ENCODE data around the gene CLEC3B.
"Not testable (repeated sequence)": the region's sequence is repeated elsewhere in the genome, so short reads cannot be mapped to it uniquely, and the experiment has no call there.

Gene CLEC3B

GRCh38 chr3:45035441-45036301 lies 9.6 kb downstream of the CLEC3B start:
- DNase-seq (ENCODE audit: low spot score): no peak

- peak; percentile 93 for DNase-seq (ENCODE audit: low spot score)
These were observed 11.8 kb downstream of the CLEC3B start for GRCh38 chr3:45037720-45038455.

GRCh38 chr3:45041666-45042065 lies 15.6 kb downstream of the CLEC3B start:
- DNase-seq (ENCODE audit: low spot score): no peak

- DNase-seq (ENCODE audit: low spot score): no peak
These were observed 16.1 kb downstream of the CLEC3B start for GRCh38 chr3:45042162-45042561.

GRCh38 chr3:45043728-45044299 lies 17.7 kb downstream of the CLEC3B start:
- DNase-seq (ENCODE audit: low spot score): no peak

GRCh38 chr3:45048244-45048643 lies 22.1 kb downstream of the CLEC3B start:
- DNase-seq (ENCODE audit: low spot score): no peak

DNA sequence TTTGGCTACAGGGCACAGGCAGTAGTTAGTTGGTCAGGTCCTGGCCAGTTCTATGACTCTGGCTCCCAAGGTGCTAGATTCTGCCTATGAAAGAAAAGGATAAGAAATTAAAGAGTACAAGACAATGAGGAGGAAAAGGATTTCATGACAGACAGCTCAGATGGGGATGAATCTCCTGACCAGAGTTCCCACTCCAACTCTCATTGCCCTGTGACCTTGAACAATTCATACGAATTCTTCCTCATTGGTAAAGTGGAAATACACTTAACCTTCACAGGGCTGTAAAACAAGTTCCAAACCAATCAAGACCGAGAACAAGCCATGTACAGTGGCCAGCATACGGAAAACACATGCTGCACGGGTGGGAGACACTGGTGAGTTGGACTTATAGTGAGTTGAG lies 23.7 kb downstream of the CLEC3B start:
- no peak for DNase-seq (ENCODE audit: low spot score)

- no peak for DNase-seq (ENCODE audit: low spot score)
These were observed 25.6 kb downstream of the CLEC3B start for GRCh38 chr3:45051685-45052084.

GRCh38 chr3:45053805-45054195 lies 27.7 kb downstream of the CLEC3B start:
- not testable (repeated sequence) for DNase-seq (ENCODE audit: low spot score)

DNA sequence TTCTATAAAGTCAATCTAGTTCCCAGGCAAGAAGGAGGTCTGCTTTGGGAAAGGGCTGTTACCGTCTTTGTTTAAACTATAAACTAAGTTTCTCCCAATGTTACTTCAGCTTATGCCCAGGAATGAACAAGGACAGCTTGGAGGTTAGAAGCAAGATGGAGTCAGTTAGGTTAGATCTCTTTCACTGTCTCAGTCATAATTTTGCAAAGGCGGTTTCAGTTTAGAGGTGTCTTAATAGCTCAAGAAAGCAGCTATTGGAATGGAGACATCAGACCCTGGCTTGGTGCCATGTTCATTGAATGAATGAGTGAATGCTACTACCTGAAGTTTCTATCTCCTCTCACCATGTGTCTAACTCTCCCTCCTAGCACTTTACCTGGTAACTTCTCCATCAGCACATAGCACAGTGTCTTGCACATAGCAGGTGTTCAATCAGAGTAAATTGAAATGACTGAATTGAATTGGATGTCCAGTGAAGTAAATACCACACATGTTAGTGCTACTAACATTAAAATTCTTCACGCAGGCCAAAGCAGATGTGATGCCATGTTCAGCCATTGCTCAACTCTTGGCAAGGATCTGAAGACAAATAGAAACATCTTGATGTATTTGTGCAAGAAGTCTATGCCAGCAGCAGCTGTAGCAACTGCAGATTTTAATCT lies 28.2 kb downstream of the CLEC3B start:
- DNase-seq (ENCODE audit: low spot score): no peak

DNA sequence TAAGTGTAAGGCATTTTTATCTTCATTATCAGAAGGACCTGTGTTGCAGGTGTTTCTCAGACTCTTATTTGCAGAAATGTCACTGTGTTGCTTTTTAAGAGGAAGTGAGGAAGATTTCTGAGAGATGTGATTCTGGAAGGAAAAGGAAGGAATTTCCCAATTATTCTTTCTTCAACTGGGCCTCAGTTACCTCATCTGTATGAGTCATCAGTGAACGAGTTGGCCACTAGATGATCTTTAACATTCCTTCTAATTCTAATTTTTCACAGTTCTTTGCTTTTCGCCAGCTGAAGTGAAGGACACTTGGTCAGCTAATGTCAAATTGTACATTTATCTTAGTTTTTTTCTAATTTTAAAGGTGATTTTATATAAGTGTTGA lies 28.9 kb downstream of the CLEC3B start:
- DNase-seq (ENCODE audit: low spot score): no peak

GRCh38 chr3:45055411-45056143 lies 29.5 kb downstream of the CLEC3B start:
- DNase-seq (ENCODE audit: low spot score): no peak

DNA sequence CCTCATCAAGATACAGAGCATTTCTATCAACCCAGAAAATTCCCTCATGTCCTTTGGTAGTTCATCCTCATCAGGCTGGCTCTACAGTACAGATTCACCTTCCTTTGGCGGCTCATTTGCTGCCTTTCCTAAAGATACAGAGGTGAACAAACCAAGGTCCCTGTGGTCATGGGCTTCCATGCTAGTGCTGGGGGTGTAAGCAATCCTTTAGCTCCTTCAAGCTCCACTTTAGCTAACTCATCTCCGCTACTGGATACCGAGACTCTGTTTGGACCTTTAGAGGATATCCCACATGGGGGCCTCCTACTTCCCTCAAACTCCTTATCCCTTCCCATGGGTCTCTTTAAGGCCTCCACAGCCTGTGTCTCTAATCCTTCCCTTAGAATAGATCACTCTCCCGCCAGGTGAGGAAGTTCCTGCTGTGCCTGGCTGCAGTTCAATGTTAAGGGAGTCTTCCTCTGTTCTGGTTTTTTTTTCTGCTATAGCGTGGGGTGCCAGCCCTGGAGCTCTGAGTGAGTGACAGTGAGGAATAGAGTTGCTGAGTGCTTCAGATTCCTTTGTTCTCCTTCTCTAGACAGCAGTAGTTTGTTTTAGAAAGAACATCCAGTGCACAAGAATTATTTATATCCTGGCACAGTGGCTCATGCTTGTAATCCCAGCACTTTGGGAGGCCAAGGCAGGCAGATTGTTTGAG lies 30.7 kb downstream of the CLEC3B start:
- no peak for DNase-seq (ENCODE audit: low spot score)

DNA sequence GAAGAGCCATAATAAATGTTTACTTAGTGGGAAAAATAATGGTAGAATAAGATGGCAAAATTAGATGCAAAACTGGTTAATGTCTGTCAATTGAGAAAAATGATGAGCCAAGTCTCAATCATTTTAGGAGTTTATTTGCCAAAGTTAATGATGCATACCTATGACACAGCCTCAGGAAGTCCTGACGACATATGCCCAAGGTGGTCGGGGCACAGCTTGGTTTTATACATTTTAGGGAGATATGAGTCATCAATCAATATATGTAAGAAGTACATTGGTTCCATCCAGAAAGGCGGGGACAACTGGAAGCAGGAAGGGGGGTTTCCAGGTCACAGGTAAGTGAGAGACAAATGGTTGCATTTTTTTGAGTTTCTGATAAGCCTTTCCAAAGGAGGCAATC lies 31.5 kb downstream of the CLEC3B start:
- no peak for DNase-seq (ENCODE audit: low spot score)

DNA sequence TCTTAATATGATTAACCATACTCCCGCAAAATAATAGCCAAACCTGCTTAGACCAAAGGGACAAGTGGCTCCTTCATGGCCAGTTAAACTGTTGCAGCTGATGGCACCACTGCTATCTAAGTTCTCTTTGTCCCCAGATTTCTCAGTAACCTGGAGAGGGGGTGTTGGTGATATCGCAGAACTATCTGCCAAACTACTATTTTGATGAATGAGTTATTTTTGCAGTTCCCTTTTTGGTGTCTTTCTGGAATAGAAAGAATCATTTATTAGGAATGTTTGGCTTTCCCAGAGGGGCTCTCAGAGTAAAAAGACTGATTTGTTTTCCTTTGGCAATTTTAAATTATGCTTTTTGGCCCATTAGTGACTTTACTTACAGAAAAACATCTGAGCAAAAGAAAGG lies 33.0 kb downstream of the CLEC3B start:
- no peak for DNase-seq (ENCODE audit: low spot score)

- DNase-seq (ENCODE audit: low spot score): no peak
These were observed 34.2 kb downstream of the CLEC3B start for GRCh38 chr3:45060165-45060892.

DNA sequence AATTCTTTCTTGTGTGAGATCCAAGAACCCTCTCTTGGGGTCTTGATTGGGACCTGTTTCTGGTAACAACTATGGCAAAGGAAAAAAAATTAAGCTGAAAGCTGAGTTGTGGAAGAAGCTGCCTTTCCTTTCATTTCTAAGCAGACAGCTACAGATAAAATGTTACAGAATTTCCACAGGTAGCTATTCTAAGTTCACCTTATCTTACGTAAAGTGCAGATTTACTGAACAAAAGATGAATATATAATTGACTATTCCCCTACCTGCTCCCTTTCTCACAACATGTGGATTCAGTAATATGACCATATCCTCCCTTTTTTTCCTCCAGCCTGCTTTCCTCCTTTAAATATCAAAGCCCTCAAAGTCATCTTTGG lies 36.6 kb downstream of the CLEC3B start:
- no peak for DNase-seq (ENCODE audit: low spot score)

DNA sequence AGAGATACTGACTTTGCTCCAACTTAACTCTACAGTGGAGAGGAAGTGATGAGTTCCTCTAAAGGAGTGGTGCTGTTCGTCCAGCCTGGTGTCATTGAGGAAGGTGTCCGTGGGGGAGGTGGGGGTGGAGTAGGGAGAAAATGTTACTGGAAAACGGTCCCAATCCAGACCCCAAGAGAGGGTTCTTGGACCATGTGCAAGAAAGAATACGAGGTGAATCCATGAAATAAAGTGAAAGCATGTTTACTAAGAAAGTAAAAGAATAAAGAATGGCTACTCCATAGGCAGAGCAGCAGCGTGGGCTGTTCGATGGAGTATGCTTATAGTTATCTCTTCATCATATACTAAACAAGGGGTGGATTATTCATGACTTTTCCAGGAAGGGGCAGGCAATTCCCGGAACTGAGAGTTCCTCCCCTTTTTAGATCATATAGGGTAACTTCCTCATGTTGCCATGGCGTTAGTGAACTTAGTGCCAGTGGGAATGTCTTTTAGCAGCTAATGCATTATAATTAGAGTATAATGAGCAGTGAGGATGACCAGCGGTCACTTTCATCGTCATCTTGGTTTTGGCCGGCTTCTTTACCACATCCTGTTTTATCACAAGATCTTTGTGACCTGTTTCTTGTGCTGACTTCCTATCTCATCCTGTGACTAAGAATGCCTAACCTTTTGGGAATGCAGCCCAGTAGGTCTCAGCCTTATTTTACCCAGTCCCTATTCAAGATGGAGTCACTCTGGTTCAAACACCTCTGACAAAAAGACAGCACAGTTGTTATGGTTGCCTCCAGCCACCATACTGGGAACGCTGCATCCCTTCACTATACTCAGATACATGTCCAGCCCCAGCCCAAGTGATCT lies 38.6 kb downstream of the CLEC3B start:
- DNase-seq (ENCODE audit: low spot score): peak; percentile 23

DNA sequence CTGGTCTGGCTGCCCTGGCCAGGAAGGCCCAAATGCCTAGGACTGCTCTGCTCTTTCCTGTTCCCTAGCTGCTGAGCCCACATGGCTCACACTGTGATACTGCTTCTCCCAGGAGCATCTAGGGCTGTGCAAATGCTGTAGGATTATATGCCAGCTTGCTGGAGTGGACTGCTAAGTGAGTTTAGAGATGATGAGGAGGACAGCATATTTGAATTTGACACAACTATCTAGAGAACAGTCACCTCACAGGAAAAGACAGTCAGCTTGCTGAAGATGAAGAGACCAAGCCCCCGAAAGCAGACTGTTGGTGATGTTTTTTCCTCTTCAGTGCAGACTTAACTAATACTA lies 39.2 kb downstream of the CLEC3B start:
- DNase-seq (ENCODE audit: low spot score): no peak

Measured in hematopoietic multipotent progenitor cell treated with erythropoietin and hydrocortisone succinate and interleukin-3 and kit ligand, for 17 days (in vitro differentiated cells).